SK-N-MC (cell line): ENCODE results near the gene TTC6.
"Not testable (repeated sequence)": the region's sequence is repeated elsewhere in the genome, so short reads cannot be mapped to it uniquely, and the experiment has no call there.

Experiments used
- DNase-seq: peaks from one replicate; pipeline ENCODE4 v3.0.0-alpha.2; 2011; ENCODE audit warnings: low read depth, low spot score
- H3K27ac ChIP-seq: fragments of 200-600 bp; sonication (generic); 2 replicates; pipeline ENCODE4 v1.5.1; 2016; ENCODE audit warnings: mixed run types
- H3K36me3 ChIP-seq: fragments of 200-600 bp; sonication (generic); 2 replicates; pipeline ENCODE4 v1.6.1; 2017; ENCODE audit warnings: antibody characterized with exemption, low read length, mixed read lengths; ENCODE audit not compliant: insufficient read depth
- H3K4me3 ChIP-seq: fragments of 200-600 bp; sonication (generic); 2 replicates; pipeline ENCODE4 v1.5.1; 2016
- H3K9ac ChIP-seq: fragments of 200-600 bp; sonication (generic); 2 replicates; pipeline ENCODE4 v1.8.0; 2017; ENCODE audit warnings: mixed run types, mixed read lengths; ENCODE audit not compliant: insufficient read length
- H3K9me3 ChIP-seq: fragments of 200-600 bp; sonication (generic); 2 replicates; pipeline ENCODE4 v1.6.1; 2017; ENCODE audit warnings: low read depth, mild to moderate bottlenecking, antibody characterized with exemption, low read length, moderate library complexity, mixed read lengths
- EZH2 ChIP-seq: fragments of 200-600 bp; sonication (generic); IDR thresholded peaks from one replicate; pipeline ENCODE4 v1.6.1; 2017; ENCODE audit warnings: antibody characterized with exemption
- FOXP2 ChIP-seq: optimal IDR thresholded peaks from 2 replicates; pipeline ENCODE3; 2011; ENCODE audit warnings: mild to moderate bottlenecking, moderate library complexity; ENCODE audit not compliant: insufficient read depth; ENCODE audit errors: extremely low read length, control extremely low read depth
- POLR2AphosphoS5 ChIP-seq: IDR thresholded peaks from 2 replicates; pipeline ENCODE4 v1.6.1; 2012; ENCODE audit warnings: mild to moderate bottlenecking, low read depth, low read length, borderline replicate concordance

Gene TTC6

GRCh38 chr14:37594971-37595808, at the start of gene TTC6, which contains the start of gene FOXA1:
Gene TTC6 (plus strand): TSS chr14:37595629. CDS start chr14:37622065, 26,436 bp downstream.
Gene FOXA1 (minus strand): TSS chr14:37595249. CDS start chr14:37594972, 277 bp downstream.
- TF ChIP-seq POLR2AphosphoS5 (no peak), FOXP2 (no peak), EZH2 (no peak)
- peak within 1 kb of the TSS; percentile 74 for H3K27ac ChIP-seq
- DNase-seq: no peak
- H3K9ac ChIP-seq: peak within 1 kb of the TSS; percentile 74
- H3K36me3 ChIP-seq: peaks cover 11% of the 10 kb centered on the region; the same call in 1 of the 2 replicates
- peak within 1 kb of the TSS; percentile 90 for H3K4me3 ChIP-seq
- no peaks in the 10 kb centered on the region for H3K9me3 ChIP-seq

- DNase-seq: no peak
- Histone ChIP-seq H3K27ac (no peak overlapping the region), H3K9me3 (no peaks in the 10 kb centered on the region), H3K9ac (no peak overlapping the region), H3K4me3 (no peak overlapping the region), H3K36me3 (no peaks in the 10 kb centered on the region)
- TF ChIP-seq EZH2 (no peak), POLR2AphosphoS5 (no peak), FOXP2 (no peak)
These were observed 48.6 kb upstream of the TTC6 start for GRCh38 chr14:37546621-37547447.

GRCh38 chr14:37550511-37550910, 44.9 kb upstream of the TTC6 start:
- Histone ChIP-seq H3K4me3 (no peak overlapping the region), H3K9ac (no peak overlapping the region), H3K9me3 (no peaks in the 10 kb centered on the region), H3K27ac (no peak overlapping the region), H3K36me3 (no peaks in the 10 kb centered on the region)
- no peak for DNase-seq
- TF ChIP-seq POLR2AphosphoS5: no peak
- TF ChIP-seq FOXP2: no peak
- no peak for TF ChIP-seq EZH2

GRCh38 chr14:37551119-37551518, 44.3 kb upstream of the TTC6 start:
- no peak overlapping the region for H3K27ac ChIP-seq
- no peak overlapping the region for H3K9ac ChIP-seq
- no peaks in the 10 kb centered on the region for H3K9me3 ChIP-seq
- TF ChIP-seq POLR2AphosphoS5 (no peak), EZH2 (no peak), FOXP2 (no peak)
- no peak for DNase-seq
- no peak overlapping the region for H3K4me3 ChIP-seq
- no peaks in the 10 kb centered on the region for H3K36me3 ChIP-seq

DNA sequence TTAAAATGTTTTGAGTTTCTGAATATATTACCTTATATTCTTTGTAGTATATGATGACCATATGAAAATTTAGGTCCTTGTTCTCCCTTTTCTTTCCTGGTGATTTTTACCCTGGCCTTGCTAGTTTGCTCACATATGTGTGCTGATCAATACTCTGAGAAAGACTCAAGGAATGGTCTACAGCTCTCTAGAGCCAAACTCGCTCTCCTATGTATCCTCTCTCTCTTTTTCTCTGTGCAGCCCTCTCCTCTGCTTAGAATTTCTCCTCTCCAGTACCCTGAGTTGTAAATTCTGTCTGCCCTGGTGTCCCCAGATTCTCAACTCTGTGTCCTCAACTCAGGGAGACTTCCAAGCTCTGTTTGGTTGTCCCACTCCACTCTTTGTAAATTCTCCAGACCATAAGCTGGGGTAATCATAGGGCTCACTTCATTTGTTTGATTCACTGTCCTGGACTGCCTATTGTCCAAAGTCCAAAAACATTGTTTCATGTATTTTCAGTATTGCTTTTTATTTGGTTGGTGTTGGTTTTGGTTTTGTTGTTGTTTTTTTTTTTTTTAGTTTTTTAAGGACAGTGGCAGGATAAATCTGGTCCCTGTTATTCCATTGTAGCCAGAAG, 41.4 kb upstream of the TTC6 start:
- DNase-seq: no peak
- H3K4me3 ChIP-seq: no peak overlapping the region
- TF ChIP-seq EZH2 (no peak), POLR2AphosphoS5 (no peak), FOXP2 (no peak)
- H3K9me3 ChIP-seq: no peaks in the 10 kb centered on the region
- H3K9ac ChIP-seq: no peak overlapping the region
- no peak overlapping the region for H3K27ac ChIP-seq
- no peaks in the 10 kb centered on the region for H3K36me3 ChIP-seq

DNA sequence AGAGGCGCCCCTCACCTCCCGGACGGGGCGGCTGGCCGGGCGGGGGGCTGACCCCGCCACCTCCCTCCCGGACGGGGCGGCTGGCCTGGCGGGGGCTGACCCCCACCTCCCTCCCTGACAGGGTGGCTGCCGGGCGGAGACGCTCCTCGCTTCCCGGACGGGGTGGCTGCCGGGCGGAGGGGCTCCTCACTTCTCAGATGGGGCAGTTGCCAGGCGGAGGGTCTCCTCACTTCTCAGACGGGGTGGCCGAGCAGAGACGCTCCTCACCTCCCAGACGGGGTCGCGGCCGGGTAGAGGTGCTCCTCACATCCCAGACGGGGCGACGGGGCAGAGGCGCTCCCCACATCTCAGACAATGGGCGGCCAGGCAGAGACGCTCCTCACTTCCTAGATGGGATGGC, 39.8 kb upstream of the TTC6 start:
- H3K9me3 ChIP-seq, H3K27ac ChIP-seq: not testable (repeated sequence)

DNA sequence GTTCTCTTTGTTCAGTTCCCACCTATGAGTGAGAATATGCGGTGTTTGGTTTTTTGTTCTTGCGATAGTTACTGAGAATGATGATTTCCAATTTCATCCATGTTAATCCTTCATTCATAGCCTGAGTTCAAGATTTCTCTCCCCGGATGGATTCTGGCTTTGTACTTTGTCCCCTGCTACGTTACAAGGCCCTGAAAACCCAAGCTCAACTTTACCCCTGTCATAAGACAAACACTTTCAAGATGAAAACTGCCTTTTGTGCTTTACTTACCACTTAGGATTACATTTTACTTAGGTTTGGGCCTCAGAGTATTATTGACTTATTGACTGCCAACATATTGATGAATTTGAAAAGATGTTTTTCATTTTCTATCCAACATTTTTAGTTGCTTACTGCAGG, 36.7 kb upstream of the TTC6 start:
- no peak for TF ChIP-seq POLR2AphosphoS5
- no peak for TF ChIP-seq FOXP2
- TF ChIP-seq EZH2: no peak

More for the DNA sequence above, 39.8 kb upstream of the TTC6 start:
- DNase-seq, H3K9ac ChIP-seq, H3K36me3 ChIP-seq, H3K4me3 ChIP-seq: not testable (repeated sequence)

GRCh38 chr14:37559386-37559785, 36.0 kb upstream of the TTC6 start:
- H3K9ac ChIP-seq: no peak overlapping the region
- TF ChIP-seq EZH2 (no peak), POLR2AphosphoS5 (no peak), FOXP2 (no peak)
- no peak for DNase-seq
- no peak overlapping the region for H3K27ac ChIP-seq
- H3K4me3 ChIP-seq: no peak overlapping the region
- no peaks in the 10 kb centered on the region for H3K9me3 ChIP-seq
- H3K36me3 ChIP-seq: no peaks in the 10 kb centered on the region

More for the DNA sequence above, 36.7 kb upstream of the TTC6 start:
- Histone ChIP-seq H3K4me3 (no peak overlapping the region), H3K9me3 (no peaks in the 10 kb centered on the region), H3K36me3 (no peaks in the 10 kb centered on the region), H3K27ac (no peak overlapping the region), H3K9ac (no peak overlapping the region)
- DNase-seq: no peak
